SK-N-MC (cell line): ENCODE results near the gene TRIM7.

Experiments
- EZH2 ChIP-seq: fragments of 200-600 bp; sonication (generic); IDR thresholded peaks from one replicate; pipeline ENCODE4 v1.6.1; 2017; ENCODE audit warnings: antibody characterized with exemption
- FOXP2 ChIP-seq: optimal IDR thresholded peaks from 2 replicates; pipeline ENCODE3; 2011; ENCODE audit warnings: mild to moderate bottlenecking, moderate library complexity; ENCODE audit not compliant: insufficient read depth; ENCODE audit errors: extremely low read length, control extremely low read depth
- POLR2AphosphoS5 ChIP-seq: IDR thresholded peaks from 2 replicates; pipeline ENCODE4 v1.6.1; 2012; ENCODE audit warnings: mild to moderate bottlenecking, low read depth, low read length, borderline replicate concordance

- TF ChIP-seq EZH2 (no peak), FOXP2 (no peak), POLR2AphosphoS5 (no peak)
These were observed 28.6 kb downstream of the TRIM7 start for GRCh38 chr5:181176254-181176952.
